ENCODE results near the gene NDUFS7. TPM values are rescaled to one million over a fixed set of nuclear protein-coding genes. Genes with fewer than 3 reads are reported as not detected.

Gene NDUFS7
- total and polyA plus RNA-seq, 2 donors from 2014 or later = 85.5 to 265 TPM

- no peak overlapping the region for H3K9ac ChIP-seq (ENCODE audit: low read length in 3 of 3)
- H3K4me3 ChIP-seq (ENCODE audit: low read length in 3 of 3) = no peak overlapping the region
- intact Hi-C loops (cut with DNase I) = no loop called here
- H3K9me3 ChIP-seq (ENCODE audit: control insufficient read depth in 2 of 3, insufficient read depth in 1 of 3, low read length in 3 of 3) = no peaks in the 10 kb centered on the region
- H3K27ac ChIP-seq (ENCODE audit: low read depth in 2 of 2, low read length in 2 of 2) = no peak overlapping the region
- H3K36me3 ChIP-seq (ENCODE audit: control insufficient read depth in 2 of 3, insufficient read depth in 3 of 3, low read length in 3 of 3) = peaks cover 0 to 41% (median 20%) of the 10 kb centered on the region in 3 donors
- no peak for TF ChIP-seq CTCF (IDR thresholded peaks at IDR 0.05; ENCODE audit: borderline replicate concordance, extremely low read depth, insufficient read depth)
- DNase-seq (no peak), FAIRE-seq (no peak)
- H3K4me1 ChIP-seq (ENCODE audit: control insufficient read depth in 2 of 3, insufficient read depth in 2 of 3, low read depth in 1 of 3, low read length in 3 of 3) = peaks cover 0 to 27% (median 25%) of the 10 kb centered on the region in 3 donors
- no peaks in the 10 kb centered on the region for H3K27me3 ChIP-seq (ENCODE audit: control insufficient read depth, insufficient read depth, low read length)
Observed at GRCh38 chr19:1426736-1427135, 43.0 kb downstream of the NDUFS7 start.

- no peaks in the 10 kb centered on the region for H3K27me3 ChIP-seq (ENCODE audit: control insufficient read depth, insufficient read depth, low read length)
- peaks cover 0 to 39% (median 24%) of the 10 kb centered on the region in 3 donors for H3K36me3 ChIP-seq (ENCODE audit: control insufficient read depth in 2 of 3, insufficient read depth in 3 of 3, low read length in 3 of 3)
- DNase-seq = no peak
- peaks cover 0 to 25% (median 24%) of the 10 kb centered on the region in 3 donors for H3K4me1 ChIP-seq (ENCODE audit: control insufficient read depth in 2 of 3, insufficient read depth in 2 of 3, low read depth in 1 of 3, low read length in 3 of 3)
- H3K4me3 ChIP-seq (ENCODE audit: low read length in 3 of 3) = no peak overlapping the region
- no peak overlapping the region for H3K9ac ChIP-seq (ENCODE audit: low read length in 3 of 3)
- H3K9me3 ChIP-seq (ENCODE audit: control insufficient read depth in 2 of 3, insufficient read depth in 1 of 3, low read length in 3 of 3) = no peaks in the 10 kb centered on the region
- H3K27ac ChIP-seq (ENCODE audit: low read depth in 2 of 2, low read length in 2 of 2) = no peak overlapping the region
- no peak for TF ChIP-seq CTCF (IDR thresholded peaks at IDR 0.05; ENCODE audit: borderline replicate concordance, extremely low read depth, insufficient read depth)
- intact Hi-C loops (cut with DNase I) = no loop called here
- no peak for FAIRE-seq
Observed at GRCh38 chr19:1427221-1427920, 43.7 kb downstream of the NDUFS7 start.

- Histone ChIP-seq H3K27ac (ENCODE audit: low read depth in 2 of 2, low read length in 2 of 2) (no peak overlapping the region), H3K9ac (ENCODE audit: low read length in 3 of 3) (no peak overlapping the region), H3K9me3 (ENCODE audit: control insufficient read depth in 2 of 3, insufficient read depth in 1 of 3, low read length in 3 of 3) (no peaks in the 10 kb centered on the region), H3K4me3 (ENCODE audit: low read length in 3 of 3) (no peak overlapping the region), H3K4me1 (ENCODE audit: control insufficient read depth in 2 of 3, insufficient read depth in 2 of 3, low read depth in 1 of 3, low read length in 3 of 3) (peaks cover 0 to 18% (median 11%) of the 10 kb centered on the region in 3 donors), H3K36me3 (ENCODE audit: control insufficient read depth in 2 of 3, insufficient read depth in 3 of 3, low read length in 3 of 3) (peaks cover 0 to 29% (median 15%) of the 10 kb centered on the region in 3 donors), H3K27me3 (ENCODE audit: control insufficient read depth, insufficient read depth, low read length) (no peaks in the 10 kb centered on the region)
- DNase-seq = no peak
- no peak for FAIRE-seq
- no peak for TF ChIP-seq CTCF (IDR thresholded peaks at IDR 0.05; ENCODE audit: borderline replicate concordance, extremely low read depth, insufficient read depth)
- intact Hi-C loops (cut with DNase I) = no loop called here
Observed at GRCh38 chr19:1428738-1429391, 45.2 kb downstream of the NDUFS7 start.

Data from kidney (tissue), 14 donors.